ENCODE results near the gene LYL1.

LYL1 gene

DNA sequence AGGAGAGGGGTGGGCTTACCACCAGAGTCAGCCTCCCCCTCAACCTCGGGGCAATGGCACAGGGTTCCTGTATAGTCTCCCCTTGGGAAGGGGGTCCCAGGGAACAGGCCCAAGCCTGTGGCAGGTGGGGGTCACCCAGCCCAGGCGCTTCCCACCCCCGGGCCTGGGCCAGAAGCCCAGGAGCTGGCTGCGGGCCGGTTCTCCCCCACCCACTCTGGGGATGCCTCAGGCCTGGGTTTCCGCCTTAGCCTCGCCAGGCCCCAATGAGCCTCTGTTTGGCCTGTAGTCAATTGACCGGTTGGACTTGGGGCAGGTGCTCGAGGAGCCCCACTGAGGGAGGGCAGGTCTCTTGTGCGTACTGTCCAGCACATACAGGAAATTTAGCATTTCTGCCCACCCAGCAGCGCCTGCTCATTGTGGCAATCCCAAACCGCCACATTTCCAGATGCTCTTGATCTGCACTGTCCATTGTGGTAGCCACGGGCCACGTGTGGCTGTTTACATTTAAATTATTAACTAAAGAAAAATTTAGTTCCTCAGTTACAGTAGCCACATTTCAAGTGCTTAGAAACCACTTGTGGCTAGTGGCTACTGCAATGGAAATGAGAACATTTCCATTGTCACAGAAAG, 9.9 kb downstream of the LYL1 start:
- DNase-seq (ENCODE audit: low read depth), result no peak

GRCh38 chr19:13092158-13092543, 10.5 kb downstream of the LYL1 start:
- DNase-seq (ENCODE audit: low read depth), result no peak

DNA sequence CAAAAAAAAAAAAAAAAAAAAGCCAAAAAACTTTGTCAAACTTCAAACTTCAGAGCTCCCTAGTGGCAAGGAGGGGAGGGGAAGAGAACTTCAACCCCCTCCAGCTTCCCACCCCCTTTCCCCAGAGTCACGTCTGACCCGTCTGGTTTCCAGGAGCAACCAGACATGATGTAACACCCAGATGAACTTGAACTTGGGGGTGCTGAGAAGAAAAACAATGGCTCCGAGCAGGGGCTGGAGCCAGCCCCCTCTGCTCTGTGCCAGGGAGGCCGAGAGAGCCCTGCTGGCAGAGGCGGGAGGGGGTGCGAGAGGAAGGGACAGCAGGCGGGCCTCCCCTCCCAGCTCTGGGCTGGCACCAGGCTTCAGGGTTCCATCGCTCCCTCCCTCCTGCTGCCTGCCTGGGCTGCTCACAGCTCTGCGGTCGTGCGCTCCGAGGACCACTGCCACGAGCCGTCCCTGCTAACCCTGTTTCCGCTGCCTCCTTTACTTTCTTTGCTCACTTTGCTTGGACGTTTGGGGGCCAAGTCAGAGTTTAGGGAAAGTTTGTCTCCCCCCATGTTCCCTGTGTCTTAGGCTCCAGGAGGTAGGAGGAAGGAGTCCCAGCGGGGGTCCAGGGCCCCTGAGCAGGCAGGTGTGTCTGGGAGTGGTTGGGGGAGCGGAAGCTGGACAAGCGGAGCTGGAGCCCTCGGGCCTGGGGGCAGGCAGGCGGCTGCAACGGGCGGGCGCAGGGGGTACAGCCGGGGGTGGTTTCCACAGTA, 11.1 kb downstream of the LYL1 start:
- DNase-seq (ENCODE audit: low read depth), result no peak

DNA sequence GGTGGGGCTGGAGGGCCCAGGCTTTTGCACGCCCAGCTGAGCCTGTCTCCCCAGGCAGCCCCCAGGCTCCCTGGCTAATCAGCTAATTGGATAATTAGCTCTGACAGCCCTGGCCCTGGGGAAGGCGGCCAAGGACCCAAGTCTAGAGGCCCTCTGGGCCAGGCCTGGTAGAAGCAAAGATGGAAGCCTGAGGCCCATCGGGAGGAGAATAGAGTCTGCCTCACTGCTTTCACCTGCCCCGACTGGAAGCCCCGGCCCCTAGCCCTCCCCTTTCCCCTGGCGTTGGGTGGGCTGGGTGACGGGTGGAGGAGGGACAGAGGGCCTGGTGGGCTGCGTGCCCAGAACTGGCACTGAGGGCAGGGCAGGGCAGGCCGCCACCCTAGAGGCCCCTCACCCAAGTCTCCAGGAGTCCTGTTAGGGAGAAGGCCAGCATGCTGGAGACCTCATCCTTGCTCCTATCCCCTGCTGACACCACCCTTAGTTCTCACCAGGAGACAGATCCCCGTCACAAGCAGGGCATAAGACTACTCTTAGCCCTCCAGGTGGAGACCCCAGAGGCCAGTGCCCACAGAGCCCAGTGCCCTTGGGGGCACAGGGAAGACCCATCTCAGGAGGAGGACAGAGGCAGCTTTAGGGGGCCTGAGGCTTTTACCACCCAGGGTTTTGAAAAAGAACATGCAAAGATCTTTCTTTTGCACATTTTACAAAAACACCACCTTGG, 12.0 kb downstream of the LYL1 start:
- DNase-seq (ENCODE audit: low read depth), result no peak

DNA sequence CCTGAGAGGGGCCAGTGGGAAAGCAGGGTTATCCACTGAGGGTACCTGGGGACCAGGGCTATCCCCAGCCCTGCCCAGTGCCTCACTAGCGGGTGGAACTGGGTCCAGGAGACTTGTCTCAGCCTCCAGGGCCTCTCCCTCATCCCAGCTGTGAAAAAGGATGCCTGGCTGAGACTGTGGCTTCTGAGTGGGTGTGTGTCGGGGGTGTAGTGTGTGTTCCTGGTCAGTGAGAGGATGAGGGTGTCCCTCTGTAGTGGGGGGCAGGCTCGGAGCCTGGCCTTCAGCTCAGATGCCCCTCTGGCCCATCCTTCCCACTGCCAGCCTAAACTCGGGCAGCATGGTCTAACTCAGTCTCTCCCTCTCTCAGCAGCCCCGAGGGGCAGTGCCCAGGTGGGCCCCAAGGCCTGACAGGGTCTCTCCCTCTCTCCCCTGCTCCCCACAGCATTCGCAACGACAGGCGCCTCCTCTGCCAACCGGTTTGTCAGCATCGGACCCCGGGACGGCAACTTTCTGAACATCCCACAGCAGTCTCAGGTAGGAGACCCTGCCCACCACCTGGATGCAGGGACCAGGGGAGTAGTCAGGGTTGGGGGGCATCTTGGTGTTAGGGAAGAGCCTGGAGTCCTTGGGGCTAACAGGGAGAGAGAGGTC, 12.7 kb downstream of the LYL1 start:
- no peak for DNase-seq (ENCODE audit: low read depth)

- no peak for DNase-seq (ENCODE audit: low read depth)
Observed at GRCh38 chr19:13089139-13089856, 13.4 kb downstream of the LYL1 start.

DNA sequence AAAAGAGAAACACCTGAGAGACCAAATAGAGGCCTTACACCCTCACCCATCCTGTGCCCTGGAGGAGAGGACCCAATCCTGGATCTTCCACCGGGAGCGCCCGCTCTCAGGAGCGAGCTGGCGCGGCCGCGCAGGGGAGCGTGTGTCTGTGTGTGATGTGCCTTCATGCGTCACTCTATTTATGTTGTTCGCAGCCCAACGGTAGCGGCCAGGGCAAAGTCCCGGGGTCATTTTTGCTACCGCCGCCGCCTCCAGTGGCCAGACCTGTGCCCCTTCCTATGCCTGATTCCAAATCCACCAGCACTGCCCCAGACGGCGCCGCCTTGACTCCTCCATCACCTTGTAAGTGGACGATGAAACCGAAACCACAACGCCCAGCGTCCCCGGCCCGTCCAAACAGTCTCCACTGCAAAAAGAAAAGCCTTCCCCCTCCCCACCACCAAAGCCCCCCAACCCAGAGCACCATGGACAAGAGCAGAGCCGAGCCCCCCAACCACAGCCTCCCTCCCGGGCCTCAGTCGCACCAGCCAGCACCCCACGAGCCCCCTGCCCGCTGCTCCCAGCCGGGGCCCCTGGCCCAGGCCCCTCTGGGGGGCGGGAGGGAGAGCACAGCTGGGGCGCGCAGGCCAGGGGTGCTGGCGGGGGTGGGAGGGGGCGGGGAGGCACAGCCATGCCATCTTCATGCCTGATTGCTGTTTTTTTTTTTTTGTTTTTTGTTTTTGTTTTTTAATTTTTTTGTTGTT, 14.7 kb downstream of the LYL1 start:
- DNase-seq (ENCODE audit: low read depth), result no peak

GRCh38 chr19:13087295-13087694, 15.4 kb downstream of the LYL1 start:
- DNase-seq (ENCODE audit: low read depth), result no peak

GRCh38 chr19:13086341-13086740, 16.3 kb downstream of the LYL1 start:
- no peak for DNase-seq (ENCODE audit: low read depth)

DNA sequence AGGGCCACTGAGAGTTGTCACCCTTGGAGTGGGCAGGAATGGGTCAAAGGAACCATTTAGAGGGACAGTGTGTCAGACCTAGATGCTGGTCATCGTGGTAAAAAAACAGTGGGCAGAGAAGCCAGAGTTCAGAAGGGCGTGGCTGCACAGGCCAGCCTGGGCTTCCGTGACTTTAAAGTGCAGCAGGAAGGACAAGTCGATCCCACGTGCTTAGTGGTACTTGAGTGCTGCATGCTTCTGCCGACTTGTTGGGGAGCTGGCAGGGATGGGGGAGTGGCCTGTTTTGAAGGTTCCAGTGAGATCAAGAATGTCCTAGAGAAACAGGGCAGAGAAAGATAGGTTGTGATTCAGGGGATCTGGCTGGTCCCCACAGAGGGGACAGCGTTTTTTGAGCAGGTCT, 17.0 kb downstream of the LYL1 start:
- DNase-seq (ENCODE audit: low read depth), result no peak

GRCh38 chr19:13083627-13084026, 19.0 kb downstream of the LYL1 start:
- DNase-seq (ENCODE audit: low read depth), result no peak

- DNase-seq (ENCODE audit: low read depth), result no peak
Observed at GRCh38 chr19:13083008-13083404, 19.7 kb downstream of the LYL1 start.

GRCh38 chr19:13082192-13083007, 20.3 kb downstream of the LYL1 start:
- no peak for DNase-seq (ENCODE audit: low read depth)

DNA sequence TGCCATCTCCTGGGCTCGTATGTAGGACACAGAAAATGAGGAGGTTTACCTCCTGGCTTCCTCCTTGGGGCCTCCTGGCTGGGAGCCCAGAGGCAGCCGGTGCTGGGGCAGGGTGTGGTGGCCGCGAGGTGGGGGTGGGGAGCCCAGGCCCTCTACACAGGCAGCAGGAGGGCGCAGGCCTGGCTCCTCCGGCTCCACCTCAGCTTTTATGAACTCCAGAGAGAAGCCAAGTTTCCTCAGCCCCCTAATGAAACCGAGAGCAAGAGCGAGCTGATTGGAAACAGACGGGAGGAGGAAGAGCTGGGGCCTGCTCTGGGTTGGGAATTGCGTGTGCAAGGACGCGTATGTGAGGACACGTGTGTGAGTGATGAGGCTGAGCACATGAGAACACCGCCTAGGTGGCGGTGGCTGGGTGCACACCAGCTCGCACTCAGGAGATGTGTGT, 23.1 kb downstream of the LYL1 start:
- DNase-seq (ENCODE audit: low read depth), result no peak

- no peak for DNase-seq (ENCODE audit: low read depth)
Observed at GRCh38 chr19:13078897-13079541, 23.6 kb downstream of the LYL1 start.

DNA sequence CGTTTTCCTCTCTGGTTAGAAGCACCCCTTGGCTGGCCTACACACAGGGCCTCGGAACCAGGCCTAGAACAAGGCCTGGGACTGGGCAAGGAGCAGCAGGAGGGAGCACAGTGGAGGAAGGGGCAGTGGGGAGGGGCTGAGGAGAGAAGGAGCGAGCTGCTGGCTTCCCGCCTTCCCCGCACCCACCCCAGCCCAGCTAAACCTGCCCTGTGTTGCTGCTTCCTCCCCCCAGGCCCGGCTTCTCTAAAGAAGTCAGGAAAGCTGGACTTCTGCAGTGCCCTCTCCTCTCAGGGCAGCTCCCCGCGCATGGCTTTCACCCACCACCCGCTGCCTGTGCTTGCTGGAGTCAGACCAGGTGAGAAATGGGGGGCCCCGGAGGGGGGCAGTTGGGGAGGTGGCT, 24.3 kb downstream of the LYL1 start:
- no peak for DNase-seq (ENCODE audit: low read depth)

- no peak for DNase-seq (ENCODE audit: low read depth)
Observed at GRCh38 chr19:13077240-13077639, 25.4 kb downstream of the LYL1 start.

DNA sequence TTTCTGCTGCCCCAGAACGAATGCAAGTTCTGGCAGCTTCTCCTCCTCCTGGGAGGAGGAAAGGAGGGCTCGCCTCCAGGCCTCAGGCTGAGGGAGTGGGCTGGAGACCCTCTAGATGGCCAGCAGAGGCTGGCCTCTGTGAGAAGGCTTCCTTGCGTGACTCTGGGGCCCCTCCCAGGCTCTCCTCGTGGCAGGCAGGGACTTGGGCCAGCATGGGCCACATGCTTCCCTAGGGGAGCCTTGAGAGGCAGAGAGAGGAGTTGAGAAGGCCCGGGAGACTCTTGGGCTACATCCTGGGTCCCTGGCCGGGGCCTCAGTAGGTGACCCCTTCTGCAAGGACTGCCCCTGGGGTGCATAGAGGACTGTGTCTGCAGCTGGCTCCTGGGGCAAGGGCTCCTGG, 25.9 kb downstream of the LYL1 start:
- DNase-seq (ENCODE audit: low read depth), result no peak

DNA sequence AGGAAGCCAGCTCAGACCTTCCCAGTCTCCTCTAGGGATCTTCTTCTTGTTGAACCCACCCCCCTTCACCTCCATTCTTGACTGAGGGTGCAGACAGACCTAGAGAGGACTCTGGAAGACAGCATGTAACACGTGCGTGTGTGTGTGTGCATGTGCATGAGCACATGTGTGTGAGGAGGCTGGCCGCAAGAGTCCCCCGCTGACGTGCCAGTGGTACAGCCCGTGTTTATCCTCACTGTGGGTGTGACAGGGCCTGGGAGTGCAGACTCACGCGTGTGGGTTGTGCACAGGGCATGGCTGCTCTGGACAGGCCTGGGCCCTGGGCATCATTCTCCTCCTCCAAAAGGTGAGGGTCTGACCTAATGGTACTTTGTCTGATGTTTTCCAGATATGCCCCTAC, 26.3 kb downstream of the LYL1 start:
- no peak for DNase-seq (ENCODE audit: low read depth)

DNA sequence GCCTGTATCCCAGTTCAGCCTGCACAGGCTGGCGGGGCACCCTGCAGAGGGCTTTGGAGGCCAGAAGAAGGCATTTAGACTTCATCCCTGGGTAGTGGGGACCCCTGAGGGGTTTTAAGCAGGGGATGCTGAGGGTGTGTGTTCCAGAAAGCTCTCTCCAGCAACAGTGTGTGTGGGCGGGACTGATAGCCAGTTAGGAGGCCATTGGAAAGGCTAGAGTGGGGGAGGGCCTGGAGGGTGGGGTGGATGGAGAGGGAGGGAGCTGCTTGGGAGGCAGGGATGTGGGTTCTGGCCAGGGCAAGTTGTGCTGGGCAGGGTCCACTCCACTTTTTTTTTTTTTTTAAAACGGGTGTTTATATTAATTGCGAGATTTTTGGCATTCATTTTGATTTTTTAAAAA, 28.3 kb downstream of the LYL1 start:
- no peak for DNase-seq (ENCODE audit: low read depth)

All from activated T-helper 9 cell treated with anti-CD3 and anti-CD28 coated beads, Interleukin-2, amount 50 U/mL, for 16 hours (primary cell).